GM19372 (cell line): ENCODE results near the gene KDM4C.

ENCODE experiments used
- ATAC-seq: cut with Tn5 transposase; IDR thresholded peaks from one replicate; pipeline ENCODE4 v1.9.1; 2021; ENCODE audit warnings: mild to moderate bottlenecking, low read depth, moderate library complexity; ENCODE audit not compliant: unreplicated experiment

KDM4C gene

DNA sequence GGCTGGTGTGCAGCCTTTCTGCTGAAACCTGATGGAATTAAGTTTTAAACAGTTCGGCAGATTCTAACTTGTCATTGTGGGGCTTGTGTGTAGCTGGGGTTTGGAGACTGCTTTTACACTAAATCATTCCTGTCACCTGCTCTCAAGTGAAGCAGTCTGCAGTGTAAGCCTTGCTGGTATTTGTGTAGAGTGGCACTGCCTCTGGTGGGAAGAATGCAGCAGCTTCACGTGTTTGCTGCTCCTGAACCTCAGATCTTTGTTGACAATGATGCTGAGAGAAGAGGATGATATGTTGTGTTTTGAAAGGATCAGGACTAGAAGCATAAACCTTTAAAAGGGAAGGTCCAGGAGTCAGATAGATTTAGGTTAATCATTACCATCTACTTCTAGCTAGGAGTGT lies 88.1 kb downstream of the KDM4C start:
- no peak for ATAC-seq

DNA sequence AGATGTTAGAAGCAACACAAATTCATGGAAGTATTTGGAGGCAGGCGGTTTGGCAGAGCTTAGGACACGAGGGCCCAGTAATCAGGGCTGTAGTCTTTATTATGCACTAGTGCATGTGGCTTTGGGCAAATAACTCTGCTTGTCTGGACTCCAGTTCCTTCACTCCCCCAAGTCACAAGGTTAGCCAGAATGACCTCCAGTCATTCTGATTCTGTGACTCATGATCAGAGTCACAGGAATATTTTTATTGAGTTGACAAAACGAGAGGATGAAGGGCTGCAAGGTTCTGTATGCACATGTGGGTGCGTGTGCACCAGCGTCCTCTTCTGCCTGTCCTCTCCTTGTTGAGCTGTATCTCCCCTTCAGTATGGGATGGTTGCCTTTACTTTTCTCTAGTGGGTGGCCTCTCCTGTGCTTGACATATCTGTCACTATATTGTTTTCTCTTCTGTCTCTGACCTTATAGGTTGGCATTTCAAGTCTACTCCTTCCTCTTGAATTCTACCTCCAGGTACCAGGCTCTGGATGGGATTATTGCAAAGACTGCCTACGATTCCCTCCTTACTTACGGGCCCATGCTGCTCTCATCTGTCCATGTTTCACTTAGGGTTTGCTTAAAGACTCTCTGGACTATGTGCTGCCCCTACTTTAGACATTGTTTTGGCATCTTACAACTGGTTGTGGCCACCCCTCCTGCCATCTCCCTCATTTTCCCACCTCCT lies 94.6 kb downstream of the KDM4C start:
- ATAC-seq = no peak

DNA sequence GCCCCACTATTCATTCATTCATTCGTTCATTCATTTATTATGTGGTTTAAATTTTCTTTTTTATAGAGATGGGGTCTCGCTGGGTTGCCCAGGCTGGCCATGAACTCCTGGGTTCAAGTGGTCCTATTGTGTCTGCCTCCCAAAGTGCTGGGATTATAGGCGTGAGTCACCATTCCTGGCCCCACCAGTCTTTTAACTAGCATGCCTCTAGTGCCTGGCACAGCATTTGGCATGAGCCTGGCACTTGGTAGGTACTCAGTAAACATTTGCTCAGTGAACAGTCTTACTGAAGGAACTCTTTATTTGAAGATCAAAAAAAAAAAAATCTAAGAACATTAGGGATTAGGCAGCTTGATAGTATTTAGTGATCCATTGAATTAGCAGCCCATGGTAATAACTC lies 98.1 kb downstream of the KDM4C start:
- ATAC-seq = no peak

GRCh38 chr9:6864102-6864501 lies 106.3 kb downstream of the KDM4C start:
- no peak for ATAC-seq

GRCh38 chr9:6869081-6869948 lies 111.5 kb downstream of the KDM4C start:
- ATAC-seq = no peak

GRCh38 chr9:6870149-6870548 lies 112.4 kb downstream of the KDM4C start:
- no peak for ATAC-seq

DNA sequence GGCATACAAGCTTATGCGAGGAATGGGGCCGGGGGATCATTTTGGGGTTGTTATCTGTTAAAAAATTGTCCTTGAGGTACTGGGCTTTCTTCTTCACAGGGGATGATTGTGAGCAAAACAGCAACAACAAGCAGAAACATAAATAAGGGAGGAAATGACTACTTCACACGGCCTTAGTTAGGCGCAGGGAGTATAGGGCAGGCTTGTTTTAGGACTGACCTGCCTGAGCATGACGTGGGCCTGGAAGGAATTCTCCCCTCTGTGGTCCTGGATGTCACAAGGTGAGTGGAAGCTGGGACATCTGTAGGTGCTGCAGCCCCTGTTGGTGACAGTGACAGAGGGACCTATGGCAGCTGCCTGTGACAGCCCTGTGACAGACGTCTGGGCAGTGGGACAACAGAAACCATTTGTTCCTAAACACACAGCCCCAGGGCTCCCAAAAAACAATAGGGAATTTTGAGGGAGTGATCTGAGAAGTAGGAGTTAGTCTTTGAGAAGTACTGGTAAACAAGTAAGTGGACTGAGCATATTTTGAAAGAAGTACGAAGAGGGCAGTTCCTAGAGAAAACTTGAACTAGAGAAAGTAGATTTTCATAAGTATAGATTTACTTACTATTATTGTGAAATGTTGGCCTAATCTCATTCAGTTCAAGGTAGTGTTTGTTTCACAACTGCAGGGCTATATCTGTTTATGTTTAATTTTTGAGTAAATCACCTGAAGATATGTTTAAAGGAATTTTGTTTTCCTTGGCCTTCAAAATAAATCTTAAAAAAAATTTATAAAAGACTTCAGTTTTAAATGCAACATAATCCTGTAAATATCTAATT lies 113.1 kb downstream of the KDM4C start:
- no peak for ATAC-seq

GRCh38 chr9:6873857-6874256 lies 116.1 kb downstream of the KDM4C start:
- no peak for ATAC-seq

GRCh38 chr9:6876195-6876894 lies 118.6 kb downstream of the KDM4C start:
- ATAC-seq = no peak

DNA sequence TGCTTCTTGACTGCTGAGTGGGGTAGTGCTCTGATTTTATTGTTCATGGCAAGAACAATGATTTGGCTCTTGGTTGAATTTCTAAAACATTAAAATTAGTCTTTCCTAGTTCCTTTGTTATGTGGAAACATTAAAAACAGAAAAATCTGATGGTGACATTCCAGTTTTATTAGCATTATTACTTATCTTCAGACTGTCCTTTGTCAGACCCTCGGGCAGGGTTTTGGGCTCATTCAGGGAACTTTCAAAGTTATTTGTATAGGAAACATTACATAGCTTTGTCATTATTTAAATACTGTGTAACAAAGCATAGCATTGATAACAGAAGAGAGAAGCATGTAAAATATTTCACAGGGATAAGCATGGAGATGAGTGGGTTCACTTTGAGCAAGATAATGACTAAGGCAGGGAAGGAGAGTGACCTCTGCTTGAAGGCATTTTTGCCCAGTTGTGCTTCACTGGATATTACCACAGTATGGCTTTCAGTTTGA lies 119.9 kb downstream of the KDM4C start:
- ATAC-seq = no peak

DNA sequence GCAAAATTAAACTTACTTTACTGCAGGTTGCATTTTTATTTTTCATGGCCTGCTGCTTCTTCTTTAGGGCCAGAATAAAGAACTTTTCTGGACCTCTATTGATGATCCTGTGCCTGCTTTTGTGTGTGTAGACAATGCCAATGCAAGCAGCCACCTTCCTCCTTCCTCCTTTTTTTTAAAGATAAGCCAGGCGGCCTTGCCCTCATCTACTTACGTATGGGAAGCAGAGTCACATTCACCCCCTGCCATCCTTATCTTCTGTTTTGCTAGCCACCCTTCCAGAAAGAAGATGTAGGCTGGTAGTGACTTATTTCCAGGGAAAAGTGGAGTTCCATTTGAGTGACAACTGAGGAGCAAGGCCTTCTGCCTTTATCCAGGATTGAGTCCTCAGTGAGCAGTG lies 122.9 kb downstream of the KDM4C start:
- no peak for ATAC-seq

DNA sequence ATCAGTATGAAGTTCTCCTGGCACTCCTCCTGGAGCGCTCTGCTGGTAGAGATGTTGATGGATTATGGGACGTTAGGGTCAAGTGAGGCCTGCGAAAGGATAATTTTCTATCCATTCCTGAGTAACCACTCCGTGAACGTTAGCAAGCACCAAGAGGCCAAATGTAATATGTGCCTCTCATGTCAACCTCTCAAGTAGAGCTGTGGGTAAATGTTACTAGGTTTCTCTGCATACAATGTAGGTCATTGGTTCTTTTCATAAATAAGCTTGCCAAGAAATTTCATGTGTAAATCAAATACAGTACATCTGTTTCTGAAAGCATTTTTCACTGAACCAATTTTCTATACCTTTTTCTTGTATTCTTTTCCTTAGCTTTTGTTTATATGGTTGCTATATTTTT lies 126.3 kb downstream of the KDM4C start:
- ATAC-seq = no peak

GRCh38 chr9:6884990-6885389 lies 127.2 kb downstream of the KDM4C start:
- ATAC-seq = no peak

DNA sequence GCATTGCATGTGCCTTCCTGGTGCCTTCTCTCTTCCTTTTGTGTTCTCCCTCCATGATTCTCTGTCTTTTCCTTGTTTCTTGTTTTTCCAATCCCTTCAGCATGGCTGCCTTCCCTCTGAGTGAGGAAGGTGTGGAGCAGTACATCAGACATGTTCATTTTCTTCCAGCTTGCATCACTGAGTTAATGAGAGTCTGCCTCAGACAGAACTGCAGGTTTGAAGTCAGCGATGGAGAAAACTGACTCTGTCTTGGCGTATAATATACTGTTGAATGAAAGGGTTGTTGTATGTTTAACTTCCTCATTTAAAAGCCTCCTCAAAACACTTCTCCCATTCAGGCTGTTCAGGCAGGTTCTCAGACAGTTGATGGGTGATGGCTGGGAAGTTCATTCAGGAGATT lies 129.3 kb downstream of the KDM4C start:
- no peak for ATAC-seq

DNA sequence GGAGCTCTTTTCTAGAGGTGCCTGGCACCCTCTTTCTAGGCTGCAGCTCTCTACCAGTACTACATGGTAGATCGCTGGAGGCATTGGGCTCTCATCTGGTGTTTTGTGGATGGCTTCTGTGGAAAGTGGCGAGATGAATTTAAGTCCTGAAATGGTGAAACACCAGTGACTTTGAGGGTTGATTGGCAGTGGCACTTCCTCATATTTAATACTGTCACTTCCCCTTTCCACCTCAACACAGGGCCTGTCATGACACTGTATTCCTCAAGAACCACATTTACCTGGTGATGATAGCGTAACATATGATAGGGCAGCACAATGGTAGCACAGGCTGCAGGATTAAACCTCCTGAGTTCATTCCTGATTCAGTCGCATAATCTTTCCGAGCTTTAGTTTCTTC lies 132.1 kb downstream of the KDM4C start:
- ATAC-seq = no peak

GRCh38 chr9:6893350-6894131 lies 135.8 kb downstream of the KDM4C start:
- peak; percentile 37 for ATAC-seq

- ATAC-seq = peak; percentile 86
Measured at GRCh38 chr9:6894135-6894534, 136.4 kb downstream of the KDM4C start.

GRCh38 chr9:6895754-6896153 lies 138.0 kb downstream of the KDM4C start:
- no peak for ATAC-seq

DNA sequence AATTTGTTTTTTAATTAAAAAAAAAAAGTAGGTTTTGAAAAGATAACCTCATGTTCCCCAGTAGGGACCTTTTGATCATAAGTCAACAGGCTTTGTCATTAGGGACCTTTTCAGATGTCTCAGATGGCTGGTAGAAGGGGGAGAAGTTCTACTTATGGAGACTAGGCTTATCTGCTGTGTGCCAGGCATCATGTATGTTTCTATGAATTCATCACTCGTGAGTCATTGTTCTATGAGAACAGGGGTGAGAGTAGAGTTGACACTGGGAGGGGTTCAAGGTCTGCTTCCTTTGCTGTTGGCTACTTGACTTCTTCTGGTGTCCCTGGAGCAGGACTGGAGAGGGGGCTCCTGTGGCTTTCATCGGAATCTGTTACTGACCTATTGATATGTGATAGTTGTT lies 138.8 kb downstream of the KDM4C start:
- ATAC-seq = no peak
